Parathyroid adenoma (tissue), 2 donors: ENCODE results near the gene ZNF786.
A peak's percentile ranks its signal among the peaks of the same experiment; 100 is the strongest.

Source experiments
- H2AFZ ChIP-seq: fragments of 300-600 bp; sonication (generic); one replicate; pipeline ENCODE4 v1.7.0; 2017; ENCODE audit warnings: antibody characterized with exemption, mild to moderate bottlenecking
- H3K27ac ChIP-seq: fragments of 300-600 bp; sonication (generic); one replicate; pipeline ENCODE4 v1.7.0; 2017
- H3K27me3 ChIP-seq: fragments of 300-600 bp; sonication (generic); one replicate; pipeline ENCODE4 v1.7.0; 2017; ENCODE audit warnings: low read length; ENCODE audit not compliant: control insufficient read depth, insufficient read depth
- H3K36me3 ChIP-seq: fragments of 300-600 bp; sonication (generic); one replicate; pipeline ENCODE4 v1.7.0; 2017; ENCODE audit warnings: low read length; ENCODE audit not compliant: control insufficient read depth, insufficient read depth
- H3K4me1 ChIP-seq: fragments of 300-600 bp; sonication (generic); one replicate; pipeline ENCODE4 v1.7.0; 2017; ENCODE audit warnings: control low read depth
- H3K4me2 ChIP-seq: fragments of 300-600 bp; sonication (generic); one replicate; pipeline ENCODE4 v1.7.0; 2017; ENCODE audit warnings: low read length
- H3K4me3 ChIP-seq: fragments of 300-600 bp; sonication (generic); one replicate; pipeline ENCODE4 v1.7.0; 2017; ENCODE audit warnings: low read depth, low read length
- H3K79me2 ChIP-seq: fragments of 300-600 bp; sonication (generic); one replicate; pipeline ENCODE4 v1.7.0; 2017; ENCODE audit warnings: control low read depth
- H3K9ac ChIP-seq: fragments of 300-600 bp; sonication (generic); one replicate; pipeline ENCODE4 v1.7.0; 2017; ENCODE audit warnings: mild to moderate bottlenecking
- H3K9me3 ChIP-seq: fragments of 300-600 bp; sonication (generic); one replicate; pipeline ENCODE4 v1.7.0; 2017; ENCODE audit warnings: low read length; ENCODE audit not compliant: control insufficient read depth
- CTCF ChIP-seq: fragments of 300-600 bp; sonication (generic); IDR thresholded peaks from one replicate; pipeline ENCODE4 v1.7.0; 2017; ENCODE audit warnings: antibody characterized with exemption, mild to moderate bottlenecking
- donor health status: primary hyperparathyroidism.

The ZNF786 gene

GRCh38 chr7:149126662-149127266 lies 36.2 kb upstream of the ZNF786 start:
- Histone ChIP-seq H3K27me3 (no peaks in the 10 kb centered on the region), H3K9ac (peak overlapping the region; percentile 81), H3K27ac (peak overlapping the region; percentile 96), H3K36me3 (no peaks in the 10 kb centered on the region), H2AFZ (peak overlapping the region; percentile 100), H3K79me2 (no peaks in the 10 kb centered on the region), H3K4me3 (peak overlapping the region; percentile 93), H3K4me2 (peak overlapping the region; percentile 99), H3K9me3 (no peaks in the 10 kb centered on the region), H3K4me1 (peaks cover 7% of the 10 kb centered on the region)
- no peak for TF ChIP-seq CTCF

GRCh38 chr7:149125863-149126661 lies 35.5 kb upstream of the ZNF786 start, which contains the start of gene ZNF425:
TSS of gene ZNF425 (minus strand) at chr7:149126324. CDS start at chr7:149126213, 111 bp downstream.
- H3K4me1 ChIP-seq = peaks cover 7% of the 10 kb centered on the region
- H3K79me2 ChIP-seq = no peaks in the 10 kb centered on the region
- peak within 1 kb of the TSS; percentile 81 for H3K9ac ChIP-seq
- no peaks in the 10 kb centered on the region for H3K36me3 ChIP-seq
- TF ChIP-seq CTCF = peak; percentile 99
- H2AFZ ChIP-seq = peak within 1 kb of the TSS; percentile 100
- H3K4me3 ChIP-seq = peak within 1 kb of the TSS; percentile 93
- peak within 1 kb of the TSS; percentile 99 for H3K4me2 ChIP-seq
- peak within 1 kb of the TSS; percentile 96 for H3K27ac ChIP-seq
- H3K27me3 ChIP-seq = no peaks in the 10 kb centered on the region
- H3K9me3 ChIP-seq = no peaks in the 10 kb centered on the region

- no peaks in the 10 kb centered on the region for H3K9me3 ChIP-seq
- peak overlapping the region; percentile 96 for H3K27ac ChIP-seq
- peak overlapping the region; percentile 90 for H3K4me2 ChIP-seq
- no peaks in the 10 kb centered on the region for H3K36me3 ChIP-seq
- H3K4me3 ChIP-seq = peak overlapping the region; percentile 93
- peaks cover 7% of the 10 kb centered on the region for H3K4me1 ChIP-seq
- H3K27me3 ChIP-seq = no peaks in the 10 kb centered on the region
- peak overlapping the region; percentile 51 for H3K9ac ChIP-seq
- H3K79me2 ChIP-seq = no peaks in the 10 kb centered on the region
- peak overlapping the region; percentile 100 for H2AFZ ChIP-seq
- no peak for TF ChIP-seq CTCF
Measured at GRCh38 chr7:149125189-149125862, 34.8 kb upstream of the ZNF786 start.

- no peak overlapping the region for H3K4me2 ChIP-seq
Measured at GRCh38 chr7:149109969-149110368, 19.5 kb upstream of the ZNF786 start.

More at GRCh38 chr7:149109969-149110368, 19.5 kb upstream of the ZNF786 start:
- Histone ChIP-seq H3K4me3 (no peak overlapping the region), H3K36me3 (no peaks in the 10 kb centered on the region), H3K79me2 (no peaks in the 10 kb centered on the region), H3K9me3 (no peaks in the 10 kb centered on the region), H3K27me3 (no peaks in the 10 kb centered on the region), H3K4me1 (no peaks in the 10 kb centered on the region), H2AFZ (no peak overlapping the region), H3K9ac (no peak overlapping the region), H3K27ac (no peak overlapping the region)
- TF ChIP-seq CTCF = no peak
